ENCODE measurements around the gene TUBGCP2. TPM values are rescaled to one million over a fixed set of nuclear protein-coding genes. Genes with fewer than 3 reads are reported as not detected.

The TUBGCP2 gene
- total RNA-seq, 1 experiment from 2014 or later, result 52.4 TPM

GRCh38 chr10:133328358-133329343 is 20.0 kb upstream of the TUBGCP2 start:
- WGBS (ENCODE audit: extremely low coverage, insufficient read length, low lambda C conversion rate), result no CpG with 5 or more reads among the region's 15 CpGs
- H3K27me3 Mint-ChIP-seq (ENCODE audit: low read depth), result peaks cover 87% of the 10 kb centered on the region
- peaks cover 25% of the 10 kb centered on the region; the same call in 1 of the 2 replicates for H3K27me3 ChIP-seq (ENCODE audit: insufficient read depth, low read length)

More at GRCh38 chr10:133328358-133329343, 20.0 kb upstream of the TUBGCP2 start:
- H2BK15ac ChIP-seq (ENCODE audit: low read depth, low read length), result no peak overlapping the region
- H2BK20ac ChIP-seq (ENCODE audit: low read depth, low read length, poor library complexity, severe bottlenecking), result no peak overlapping the region
- no peak overlapping the region for H3T11ph ChIP-seq (ENCODE audit: low read length)
- Mint-ChIP-seq H3K36me3 (ENCODE audit: insufficient read depth in 1 of 3, low read depth in 3 of 3) (no peaks in the 10 kb centered on the region; a peak in 1 of 7 replicates), H3K27ac (no peak overlapping the region), H3K4me1 (peaks cover 14 to 28% of the 10 kb centered on the region in 2 experiments), H3K9me3 (peaks cover 11% of the 10 kb centered on the region in 2 experiments), H3K4me3 (no peak overlapping the region)
- H4K91ac ChIP-seq (ENCODE audit: insufficient read length, low read depth, low read length), result no peak overlapping the region
- H3K23me2 ChIP-seq (ENCODE audit: insufficient read length, low read depth, low read length, poor library complexity, severe bottlenecking), result peaks cover 19% of the 10 kb centered on the region
- no peak for DNase-seq
- no peaks in the 10 kb centered on the region for H3K79me2 ChIP-seq (ENCODE audit: insufficient read depth, low read length)
- H2AFZ ChIP-seq (ENCODE audit: low read length), result no peak overlapping the region
- no peak overlapping the region for H2BK12ac ChIP-seq (ENCODE audit: insufficient read length, low read depth, low read length)
- H3K9me3 ChIP-seq (ENCODE audit: control insufficient read depth, low read depth, low read length), result no peaks in the 10 kb centered on the region
- H2AK5ac ChIP-seq (ENCODE audit: insufficient read length, low read length), result no peak overlapping the region
- H3K4me2 ChIP-seq (ENCODE audit: insufficient read depth, insufficient read length, low read length), result no peak overlapping the region
- no peaks in the 10 kb centered on the region for H3K79me1 ChIP-seq (ENCODE audit: insufficient read depth, low read depth, low read length, poor library complexity, severe bottlenecking)
- H3K4ac ChIP-seq (ENCODE audit: low read depth, low read length), result no peak overlapping the region
- no peak overlapping the region; the same call in 1 of the 2 replicates for H3K14ac ChIP-seq (ENCODE audit: insufficient read depth, low read length)
- H3K56ac ChIP-seq (ENCODE audit: insufficient read length, low read depth, low read length), result no peak overlapping the region
- H4K8ac ChIP-seq (replicated peaks; ENCODE audit: insufficient read length, low read depth, low read length), result no peak overlapping the region
- no peak overlapping the region for H3K9ac ChIP-seq (ENCODE audit: extremely low read depth, insufficient read length, low read length)
- H3K18ac ChIP-seq (ENCODE audit: insufficient read length, low read depth, low read length), result no peak overlapping the region
- H3K27ac ChIP-seq (ENCODE audit: insufficient read length, low read depth, low read length), result no peak overlapping the region
- no peaks in the 10 kb centered on the region for H4K20me1 ChIP-seq (ENCODE audit: control insufficient read depth, insufficient read depth, insufficient read length)
- no peak overlapping the region for H3K23ac ChIP-seq (ENCODE audit: insufficient read length, low read depth, low read length)
- no peak overlapping the region for H2BK5ac ChIP-seq (ENCODE audit: insufficient read length, low read length)
- no peak overlapping the region for H4K5ac ChIP-seq (ENCODE audit: insufficient read length, low read depth, low read length)
- TF ChIP-seq, protein P1, sequence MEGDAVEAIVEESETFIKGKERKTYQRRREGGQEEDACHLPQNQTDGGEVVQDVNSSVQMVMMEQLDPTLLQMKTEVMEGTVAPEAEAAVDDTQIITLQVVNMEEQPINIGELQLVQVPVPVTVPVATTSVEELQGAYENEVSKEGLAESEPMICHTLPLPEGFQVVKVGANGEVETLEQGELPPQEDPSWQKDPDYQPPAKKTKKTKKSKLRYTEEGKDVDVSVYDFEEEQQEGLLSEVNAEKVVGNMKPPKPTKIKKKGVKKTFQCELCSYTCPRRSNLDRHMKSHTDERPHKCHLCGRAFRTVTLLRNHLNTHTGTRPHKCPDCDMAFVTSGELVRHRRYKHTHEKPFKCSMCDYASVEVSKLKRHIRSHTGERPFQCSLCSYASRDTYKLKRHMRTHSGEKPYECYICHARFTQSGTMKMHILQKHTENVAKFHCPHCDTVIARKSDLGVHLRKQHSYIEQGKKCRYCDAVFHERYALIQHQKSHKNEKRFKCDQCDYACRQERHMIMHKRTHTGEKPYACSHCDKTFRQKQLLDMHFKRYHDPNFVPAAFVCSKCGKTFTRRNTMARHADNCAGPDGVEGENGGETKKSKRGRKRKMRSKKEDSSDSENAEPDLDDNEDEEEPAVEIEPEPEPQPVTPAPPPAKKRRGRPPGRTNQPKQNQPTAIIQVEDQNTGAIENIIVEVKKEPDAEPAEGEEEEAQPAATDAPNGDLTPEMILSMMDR (conservative IDR thresholded peaks at IDR 0.05), result no peak
- no peaks in the 10 kb centered on the region; the same call in 1 of the 2 replicates for H3K4me1 ChIP-seq (ENCODE audit: insufficient read depth, low read length)
- no peak overlapping the region for H2BK120ac ChIP-seq (ENCODE audit: low read depth, low read length, poor library complexity, severe bottlenecking)

Measured in H9 (cell line).